Ishikawa (cell line): Measurements from ENCODE around the gene DHRS3.
A peak's percentile ranks its signal among the peaks of the same experiment; 100 is the strongest.

Experiments used
- CEBPB ChIP-seq: IDR thresholded peaks from 2 replicates; pipeline ENCODE4 v1.6.1; 2012
- CREB1 ChIP-seq: IDR thresholded peaks from 2 replicates; pipeline ENCODE4 v1.6.1; 2012; ENCODE audit warnings: low read depth
- EGR1 ChIP-seq: IDR thresholded peaks from 2 replicates; pipeline ENCODE4 v1.6.1; 2012
- EP300 ChIP-seq: IDR thresholded peaks from 2 replicates; pipeline ENCODE4 v1.6.1; 2012; ENCODE audit warnings: borderline replicate concordance
- FOXM1 ChIP-seq: IDR thresholded peaks from 2 replicates; pipeline ENCODE4 v1.6.1; 2012; ENCODE audit warnings: low read depth, borderline replicate concordance
- NFIC ChIP-seq: IDR thresholded peaks from 2 replicates; pipeline ENCODE4 v1.6.1; 2012
- RAD21 ChIP-seq: IDR thresholded peaks from 2 replicates; pipeline ENCODE4 v1.6.1; 2012; ENCODE audit warnings: low read depth
- TAF1 ChIP-seq: IDR thresholded peaks from 2 replicates; pipeline ENCODE4 v1.6.1; 2012; ENCODE audit warnings: low read depth, mild to moderate bottlenecking
- TCF12 ChIP-seq: IDR thresholded peaks from 2 replicates; pipeline ENCODE4 v1.6.1; 2012; ENCODE audit warnings: low read depth
- TEAD4 ChIP-seq: IDR thresholded peaks from 2 replicates; pipeline ENCODE4 v1.6.1; 2012
- YY1 ChIP-seq: IDR thresholded peaks from 2 replicates; pipeline ENCODE4 v1.6.1; 2012; ENCODE audit warnings: low read depth
- ZBTB7A ChIP-seq: IDR thresholded peaks from 2 replicates; pipeline ENCODE4 v1.6.1; 2012; ENCODE audit warnings: low read depth
- TF ChIP-seq, protein P1 (sequence below): IDR thresholded peaks from 2 replicates; pipeline ENCODE4 v1.6.1; 2012
- TF ChIP-seq, protein P2 (sequence below): IDR thresholded peaks from 2 replicates; pipeline ENCODE4 v1.6.1; 2012; ENCODE audit warnings: low read depth, mild to moderate bottlenecking
- TF ChIP-seq, protein P3 (sequence below): IDR thresholded peaks from 2 replicates; pipeline ENCODE4 v1.6.1; 2012

DHRS3 gene

DNA sequence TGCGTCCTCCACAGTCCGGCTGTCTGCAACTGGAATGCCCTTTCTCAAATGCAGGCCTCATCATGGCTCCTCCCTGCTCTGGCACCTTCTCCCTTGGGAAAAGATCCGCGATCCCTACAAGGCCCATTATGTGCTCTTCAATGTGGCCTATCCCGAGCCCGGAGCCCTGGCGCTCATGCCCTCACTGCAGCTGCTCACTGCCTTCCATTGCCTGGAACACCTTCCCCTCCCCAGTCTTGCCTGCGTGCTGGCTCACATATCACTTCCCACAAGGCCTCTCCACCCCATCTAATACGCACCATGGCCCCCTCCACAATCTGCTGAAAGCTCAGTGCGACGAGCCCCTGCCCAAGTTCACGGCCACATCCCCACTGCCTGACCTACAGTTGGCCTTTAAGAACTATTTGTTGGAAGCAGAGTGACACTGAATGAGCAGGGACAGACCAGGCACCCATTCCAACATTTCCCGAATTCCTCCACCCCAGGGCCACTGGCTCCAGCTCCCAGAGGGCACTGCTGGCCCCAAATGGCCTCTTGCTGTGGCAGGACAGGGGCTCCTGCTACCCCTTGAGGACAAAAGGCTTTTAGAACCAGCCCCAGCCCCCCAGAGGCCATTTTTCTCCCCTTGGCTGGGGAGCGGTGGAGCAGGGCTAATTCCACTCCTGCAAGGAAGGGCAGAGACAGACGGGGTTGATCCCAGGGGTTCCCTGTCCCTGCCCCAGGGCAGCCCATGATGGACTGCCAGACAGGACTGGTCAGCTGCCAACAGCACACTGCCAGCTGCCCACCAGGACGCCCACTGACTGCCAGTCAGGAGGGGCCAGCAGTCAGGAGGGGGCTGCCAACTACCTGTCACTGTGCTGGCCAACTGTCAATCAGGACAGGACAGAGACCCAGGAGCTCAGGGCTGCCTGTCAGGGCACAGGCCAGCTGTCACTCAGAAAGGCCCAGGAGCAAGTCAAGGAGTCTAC is 64.8 kb downstream of the DHRS3 start:
- peak; percentile 98 for TF ChIP-seq TCF12
- TF ChIP-seq EGR1, result peak; percentile 82
- peak; percentile 10 for TF ChIP-seq RAD21
- peak; percentile 48; the same call in 1 of the 2 replicates for TF ChIP-seq CEBPB
- peak; percentile 98 for TF ChIP-seq TEAD4
- TF ChIP-seq YY1, result peak; percentile 78
- peak; percentile 98 for TF ChIP-seq NFIC
- 0 out of 2 replicates have a peak, but pooled peaks have one; percentile 41 for TF ChIP-seq TAF1
- no peak for TF ChIP-seq CREB1
- TF ChIP-seq, protein P1, sequence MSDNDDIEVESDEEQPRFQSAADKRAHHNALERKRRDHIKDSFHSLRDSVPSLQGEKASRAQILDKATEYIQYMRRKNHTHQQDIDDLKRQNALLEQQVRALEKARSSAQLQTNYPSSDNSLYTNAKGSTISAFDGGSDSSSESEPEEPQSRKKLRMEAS, result peak; percentile 12
- TF ChIP-seq ZBTB7A, result peak; percentile 91
- TF ChIP-seq, protein P2, sequence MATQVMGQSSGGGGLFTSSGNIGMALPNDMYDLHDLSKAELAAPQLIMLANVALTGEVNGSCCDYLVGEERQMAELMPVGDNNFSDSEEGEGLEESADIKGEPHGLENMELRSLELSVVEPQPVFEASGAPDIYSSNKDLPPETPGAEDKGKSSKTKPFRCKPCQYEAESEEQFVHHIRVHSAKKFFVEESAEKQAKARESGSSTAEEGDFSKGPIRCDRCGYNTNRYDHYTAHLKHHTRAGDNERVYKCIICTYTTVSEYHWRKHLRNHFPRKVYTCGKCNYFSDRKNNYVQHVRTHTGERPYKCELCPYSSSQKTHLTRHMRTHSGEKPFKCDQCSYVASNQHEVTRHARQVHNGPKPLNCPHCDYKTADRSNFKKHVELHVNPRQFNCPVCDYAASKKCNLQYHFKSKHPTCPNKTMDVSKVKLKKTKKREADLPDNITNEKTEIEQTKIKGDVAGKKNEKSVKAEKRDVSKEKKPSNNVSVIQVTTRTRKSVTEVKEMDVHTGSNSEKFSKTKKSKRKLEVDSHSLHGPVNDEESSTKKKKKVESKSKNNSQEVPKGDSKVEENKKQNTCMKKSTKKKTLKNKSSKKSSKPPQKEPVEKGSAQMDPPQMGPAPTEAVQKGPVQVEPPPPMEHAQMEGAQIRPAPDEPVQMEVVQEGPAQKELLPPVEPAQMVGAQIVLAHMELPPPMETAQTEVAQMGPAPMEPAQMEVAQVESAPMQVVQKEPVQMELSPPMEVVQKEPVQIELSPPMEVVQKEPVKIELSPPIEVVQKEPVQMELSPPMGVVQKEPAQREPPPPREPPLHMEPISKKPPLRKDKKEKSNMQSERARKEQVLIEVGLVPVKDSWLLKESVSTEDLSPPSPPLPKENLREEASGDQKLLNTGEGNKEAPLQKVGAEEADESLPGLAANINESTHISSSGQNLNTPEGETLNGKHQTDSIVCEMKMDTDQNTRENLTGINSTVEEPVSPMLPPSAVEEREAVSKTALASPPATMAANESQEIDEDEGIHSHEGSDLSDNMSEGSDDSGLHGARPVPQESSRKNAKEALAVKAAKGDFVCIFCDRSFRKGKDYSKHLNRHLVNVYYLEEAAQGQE, result 0 out of 2 replicates have a peak, but pooled peaks have one; percentile 34
- peak; percentile 97 for TF ChIP-seq EP300
- peak; percentile 93 for TF ChIP-seq FOXM1
- TF ChIP-seq, protein P3, sequence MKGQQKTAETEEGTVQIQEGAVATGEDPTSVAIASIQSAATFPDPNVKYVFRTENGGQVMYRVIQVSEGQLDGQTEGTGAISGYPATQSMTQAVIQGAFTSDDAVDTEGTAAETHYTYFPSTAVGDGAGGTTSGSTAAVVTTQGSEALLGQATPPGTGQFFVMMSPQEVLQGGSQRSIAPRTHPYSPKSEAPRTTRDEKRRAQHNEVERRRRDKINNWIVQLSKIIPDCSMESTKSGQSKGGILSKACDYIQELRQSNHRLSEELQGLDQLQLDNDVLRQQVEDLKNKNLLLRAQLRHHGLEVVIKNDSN, result no peak; the same call in 1 of the 2 replicates

DNA sequence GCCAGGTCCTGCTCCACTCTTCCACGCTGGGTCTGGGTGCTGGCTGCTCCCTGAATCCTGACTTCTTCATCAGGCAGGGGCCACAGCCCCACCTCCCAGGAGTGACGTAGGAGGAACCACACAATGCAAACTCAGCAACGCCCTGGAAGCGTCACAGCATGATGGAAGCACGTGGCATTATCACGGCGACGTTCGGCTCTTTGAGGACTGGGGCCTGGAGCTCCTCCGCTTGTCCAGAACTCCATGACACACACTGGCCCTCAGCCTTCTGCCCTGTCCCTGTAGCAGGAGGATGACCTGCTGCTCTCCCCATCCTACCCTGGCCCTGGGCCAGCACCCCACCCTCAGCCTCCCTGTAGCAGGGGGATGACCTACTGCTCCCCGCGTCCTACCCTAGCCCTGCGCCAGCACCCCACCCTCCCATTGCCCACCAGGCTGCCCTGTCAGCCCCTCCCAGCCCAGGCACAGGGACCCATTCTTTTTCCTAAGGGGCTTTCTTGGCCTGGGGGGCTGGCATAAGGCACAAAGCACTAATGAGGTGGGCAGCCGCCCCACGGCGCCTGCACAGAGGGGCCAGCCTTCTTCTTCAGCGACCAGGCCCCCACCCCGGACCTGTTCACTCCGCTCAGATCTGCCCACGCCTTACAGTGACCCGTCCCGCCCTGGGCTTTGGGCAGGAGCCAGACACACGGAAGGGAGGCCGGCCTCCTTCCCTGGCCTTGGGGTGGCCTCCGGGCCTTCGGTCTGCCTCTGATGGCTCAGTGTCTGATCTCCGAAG is 65.7 kb downstream of the DHRS3 start:
- TF ChIP-seq CEBPB, result no peak
- TF ChIP-seq NFIC, result peak; percentile 40; the same call in 1 of the 2 replicates
- no peak for TF ChIP-seq CREB1
- TF ChIP-seq FOXM1, result no peak
- TF ChIP-seq RAD21, result no peak
- TF ChIP-seq, protein P2, result no peak
- 0 out of 2 replicates have a peak, but pooled peaks have one; percentile 18 for TF ChIP-seq TCF12
- TF ChIP-seq, protein P3, result no peak
- TF ChIP-seq, protein P1, result peak; percentile 64; the same call in 1 of the 2 replicates
- TF ChIP-seq TAF1, result no peak
- TF ChIP-seq EGR1, result no peak
- no peak for TF ChIP-seq EP300

DNA sequence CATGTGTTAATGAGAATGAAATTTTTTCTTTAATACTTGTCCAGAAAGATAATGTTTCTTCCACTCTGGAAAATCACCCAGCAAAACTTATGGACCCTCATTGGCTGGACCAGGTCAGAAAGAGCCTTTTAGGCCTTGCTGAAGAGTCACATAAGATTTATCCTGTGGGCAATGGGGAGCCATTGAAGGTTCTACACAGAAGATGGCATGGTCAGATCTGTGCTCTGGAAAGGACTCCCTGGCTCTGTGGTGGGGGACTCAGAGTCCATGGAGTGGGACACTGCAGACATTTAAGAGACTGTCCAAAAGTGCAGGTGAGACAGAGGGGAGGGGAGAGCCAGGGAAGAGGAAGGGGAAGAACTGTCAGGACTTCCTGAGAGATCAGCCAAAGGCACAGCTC is 66.4 kb downstream of the DHRS3 start:
- no peak for TF ChIP-seq YY1
- TF ChIP-seq, protein P1, result no peak
- TF ChIP-seq EGR1, result no peak
- TF ChIP-seq EP300, result no peak
- no peak for TF ChIP-seq CEBPB
- TF ChIP-seq, protein P3, result no peak
- no peak for TF ChIP-seq TEAD4
- no peak for TF ChIP-seq ZBTB7A
- TF ChIP-seq RAD21, result no peak
- TF ChIP-seq NFIC, result no peak
- TF ChIP-seq TAF1, result no peak
- no peak for TF ChIP-seq CREB1
- no peak for TF ChIP-seq TCF12
- TF ChIP-seq, protein P2, result no peak
- no peak for TF ChIP-seq FOXM1
